Measurements from ENCODE around the gene MYH2. TPM values are rescaled to one million over a fixed set of nuclear protein-coding genes. Genes with fewer than 3 reads are reported as not detected.
"Not testable (repeated sequence)": the region's sequence is repeated elsewhere in the genome, so short reads cannot be mapped to it uniquely, and the experiment has no call there.

The MYH2 gene
- polyA plus RNA-seq, 3 donors from 2014 or later, result not detected

GRCh38 chr17:10543486-10543885 lies 6.0 kb downstream of the MYH2 start:
- H3K4me3 Mint-ChIP-seq, H3K36me3 Mint-ChIP-seq, DNase-seq: not testable (repeated sequence)

GRCh38 chr17:10541179-10541578 lies 8.3 kb downstream of the MYH2 start:
- H3K36me3 Mint-ChIP-seq; DNase-seq; H3K4me3 Mint-ChIP-seq; H3K27me3 Mint-ChIP-seq (ENCODE audit: low read depth in 3 of 3); H3K27ac Mint-ChIP-seq; H3K4me1 Mint-ChIP-seq: not testable (repeated sequence)
- H3K9me3 Mint-ChIP-seq, result peaks cover 3 to 25% (median 8%) of the 10 kb centered on the region in 6 donors

More at GRCh38 chr17:10543486-10543885, 6.0 kb downstream of the MYH2 start:
- not testable (repeated sequence) for H3K27me3 Mint-ChIP-seq (ENCODE audit: low read depth in 3 of 3); H3K27ac Mint-ChIP-seq; H3K4me1 Mint-ChIP-seq
- peaks cover 3 to 25% (median 7%) of the 10 kb centered on the region in 6 donors for H3K9me3 Mint-ChIP-seq

GRCh38 chr17:10532026-10532425 lies 17.4 kb downstream of the MYH2 start:
- H3K4me3 Mint-ChIP-seq, result no peak overlapping the region
- peaks cover 1 to 4% (median 2%) of the 10 kb centered on the region in 3 donors for H3K27me3 Mint-ChIP-seq (ENCODE audit: low read depth in 3 of 3)
- DNase-seq, result no peak
- H3K27ac Mint-ChIP-seq, result no peak overlapping the region
- no peaks in the 10 kb centered on the region for H3K4me1 Mint-ChIP-seq
- H3K36me3 Mint-ChIP-seq, result no peaks in the 10 kb centered on the region
- peaks cover 0 to 3% (median 0%) of the 10 kb centered on the region in 6 donors for H3K9me3 Mint-ChIP-seq

DNA sequence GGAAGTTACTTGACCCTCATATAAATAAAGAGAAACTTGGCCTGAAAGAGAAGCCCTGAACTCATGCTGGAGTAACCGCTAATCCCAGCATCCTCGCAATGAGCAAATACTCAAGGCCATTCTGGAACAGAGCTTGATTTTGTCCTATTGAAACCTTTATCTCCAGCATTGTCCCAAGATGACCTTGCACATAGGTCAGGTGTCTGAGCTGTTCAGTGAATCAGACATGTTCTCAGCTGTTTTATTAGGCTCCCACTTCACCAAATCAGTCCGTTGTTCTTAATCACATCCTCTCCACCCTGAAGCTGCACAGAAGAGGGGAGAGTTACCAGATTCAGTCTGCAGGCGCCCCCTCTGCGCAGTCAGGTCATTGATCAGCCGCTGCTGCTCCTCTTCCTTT lies 22.0 kb downstream of the MYH2 start:
- DNase-seq, result no peak
- Mint-ChIP-seq H3K36me3 (no peaks in the 10 kb centered on the region), H3K27ac (no peak overlapping the region), H3K27me3 (ENCODE audit: low read depth in 3 of 3) (peaks cover 3 to 5% (median 5%) of the 10 kb centered on the region in 3 donors), H3K4me1 (no peaks in the 10 kb centered on the region), H3K9me3 (peaks cover 0 to 3% (median 0%) of the 10 kb centered on the region in 6 donors), H3K4me3 (no peak overlapping the region)

DNA sequence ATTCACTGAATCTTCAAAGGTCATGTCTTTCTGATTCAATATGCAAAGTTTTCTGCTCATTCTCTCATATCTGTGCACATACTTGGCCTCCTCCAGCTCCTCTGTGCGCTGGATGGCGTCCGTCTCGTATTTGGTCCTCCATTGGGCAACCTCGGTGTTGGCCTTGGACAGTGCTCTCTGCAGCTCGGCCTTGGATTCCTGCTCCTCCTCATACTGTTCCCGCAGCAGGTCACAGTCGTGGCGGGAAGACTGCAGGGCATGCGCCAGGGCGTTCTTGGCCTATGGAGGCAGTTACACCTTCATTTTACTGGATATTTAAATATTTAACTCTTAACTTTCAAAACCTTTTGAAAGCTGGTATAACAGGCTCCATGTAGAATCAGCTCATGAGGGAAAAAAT lies 22.9 kb downstream of the MYH2 start:
- H3K27ac Mint-ChIP-seq, result no peak overlapping the region
- DNase-seq, result no peak
- no peaks in the 10 kb centered on the region for H3K4me1 Mint-ChIP-seq
- H3K4me3 Mint-ChIP-seq, result no peak overlapping the region
- no peaks in the 10 kb centered on the region for H3K36me3 Mint-ChIP-seq
- peaks cover 3 to 5% (median 5%) of the 10 kb centered on the region in 3 donors for H3K27me3 Mint-ChIP-seq (ENCODE audit: low read depth in 3 of 3)
- peaks cover 0 to 3% (median 0%) of the 10 kb centered on the region in 6 donors for H3K9me3 Mint-ChIP-seq

- DNase-seq, result no peak
- Mint-ChIP-seq H3K27me3 (ENCODE audit: low read depth in 3 of 3) (peaks cover 5 to 9% (median 7%) of the 10 kb centered on the region in 3 donors), H3K9me3 (no peaks in the 10 kb centered on the region), H3K36me3 (no peaks in the 10 kb centered on the region), H3K4me1 (no peaks in the 10 kb centered on the region), H3K27ac (no peak overlapping the region), H3K4me3 (no peak overlapping the region)
Measured at GRCh38 chr17:10523064-10523463, 26.4 kb downstream of the MYH2 start.

GRCh38 chr17:10521949-10522348 lies 27.5 kb downstream of the MYH2 start:
- no peaks in the 10 kb centered on the region for H3K9me3 Mint-ChIP-seq
- H3K27ac Mint-ChIP-seq, result no peak overlapping the region
- no peaks in the 10 kb centered on the region for H3K36me3 Mint-ChIP-seq
- H3K4me1 Mint-ChIP-seq, result no peaks in the 10 kb centered on the region
- H3K4me3 Mint-ChIP-seq, result no peak overlapping the region
- peaks cover 5 to 9% (median 7%) of the 10 kb centered on the region in 3 donors for H3K27me3 Mint-ChIP-seq (ENCODE audit: low read depth in 3 of 3)
- DNase-seq, result no peak

DNA sequence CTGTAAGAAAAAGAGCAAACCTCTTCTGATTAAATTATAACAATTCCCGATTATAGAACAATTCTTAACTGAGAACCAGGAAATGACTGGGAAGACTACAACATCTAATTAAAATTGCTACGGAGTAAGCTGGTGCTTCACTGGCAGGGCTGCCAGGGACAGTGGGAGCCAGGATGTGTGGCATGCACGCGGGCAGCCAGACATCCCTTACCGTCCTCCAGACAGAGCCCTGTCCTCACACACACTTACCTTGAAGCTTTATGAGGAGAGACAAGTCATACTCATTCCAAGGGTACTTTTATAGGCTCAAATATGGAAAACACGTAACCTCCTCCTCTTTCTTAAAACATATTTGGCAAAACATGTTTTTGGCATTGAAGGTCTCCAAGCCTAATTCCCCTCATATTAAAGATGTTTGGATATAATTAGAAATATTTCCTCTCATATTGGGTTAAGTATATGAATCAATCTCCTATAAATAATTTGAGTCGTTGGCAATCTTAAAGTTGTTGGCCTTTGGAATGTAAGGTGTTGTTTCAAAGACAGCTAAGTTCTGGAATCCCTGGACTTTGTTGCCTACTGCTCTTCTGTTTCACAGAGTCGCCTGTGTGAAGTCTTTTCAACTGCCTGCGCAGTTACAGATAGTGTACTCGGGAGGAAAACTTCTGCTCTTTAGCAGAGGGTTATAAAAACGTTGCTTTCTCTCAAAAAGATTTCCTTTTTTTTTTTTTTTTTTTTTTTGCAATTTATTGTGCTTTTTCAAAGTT lies 31.0 kb downstream of the MYH2 start, which contains the start of gene MYH1:
MYH1 (minus strand) TSS at position 272 of the 767 bp plus-strand sequence. CDS start 1,900 bp downstream, outside the sequence.
- no peak for DNase-seq
- Mint-ChIP-seq H3K27ac (no peak within 1 kb of the TSS), H3K9me3 (no peaks in the 10 kb centered on the region), H3K36me3 (no peaks in the 10 kb centered on the region), H3K27me3 (ENCODE audit: low read depth in 3 of 3) (peaks cover 0 to 10% (median 5%) of the 10 kb centered on the region in 3 donors), H3K4me3 (no peak within 1 kb of the TSS), H3K4me1 (no peaks in the 10 kb centered on the region)

DNA sequence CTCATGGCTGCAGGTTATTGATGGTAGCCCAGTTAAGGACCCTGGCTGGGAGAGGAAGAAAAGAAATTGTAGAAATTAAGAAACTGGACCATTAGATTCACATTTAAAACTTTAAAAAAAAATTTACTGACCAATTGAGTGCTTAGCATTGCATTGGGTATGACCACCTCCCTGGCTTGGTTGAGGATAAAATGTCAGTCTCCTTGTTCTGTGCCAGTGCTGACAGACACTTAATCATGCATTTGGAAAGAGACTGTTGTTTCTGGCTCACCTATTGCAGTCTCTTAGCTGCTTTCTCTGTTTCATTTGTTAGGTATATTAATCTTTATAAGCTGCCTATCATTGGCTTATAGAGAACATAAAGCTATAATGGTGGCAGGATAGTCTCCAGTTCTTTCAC lies 32.8 kb downstream of the MYH2 start:
- H3K27ac Mint-ChIP-seq, result no peak overlapping the region
- H3K36me3 Mint-ChIP-seq, result no peaks in the 10 kb centered on the region
- H3K4me1 Mint-ChIP-seq, result no peaks in the 10 kb centered on the region

DNA sequence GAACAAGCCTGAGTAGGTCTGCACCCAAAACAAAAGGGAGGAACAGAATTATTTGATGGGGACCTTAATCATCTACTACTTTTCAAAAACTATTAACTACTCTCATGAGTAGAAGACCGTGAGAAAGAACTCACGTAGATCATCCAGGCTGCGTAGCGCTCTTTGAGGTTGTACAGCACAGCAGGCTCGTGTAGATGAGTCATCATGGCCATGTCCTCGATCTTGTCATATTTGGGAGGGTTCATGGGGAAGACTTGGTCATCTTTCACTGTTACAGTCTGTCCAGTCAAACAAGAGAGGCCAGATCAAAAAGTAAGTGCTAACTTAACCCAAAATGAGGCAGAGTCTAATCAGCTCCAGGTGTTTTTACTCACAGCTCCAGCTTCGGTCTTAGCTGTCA lies 33.4 kb downstream of the MYH2 start:
- Mint-ChIP-seq H3K9me3 (no peaks in the 10 kb centered on the region), H3K27ac (no peak overlapping the region), H3K4me3 (no peak overlapping the region), H3K4me1 (no peaks in the 10 kb centered on the region), H3K36me3 (no peaks in the 10 kb centered on the region), H3K27me3 (ENCODE audit: low read depth in 3 of 3) (peaks cover 3 to 18% (median 3%) of the 10 kb centered on the region in 3 donors)
- no peak for DNase-seq

More for the DNA sequence above, 32.8 kb downstream of the MYH2 start:
- Mint-ChIP-seq H3K27me3 (ENCODE audit: low read depth in 3 of 3) (peaks cover 3 to 18% (median 3%) of the 10 kb centered on the region in 3 donors), H3K4me3 (no peak overlapping the region), H3K9me3 (no peaks in the 10 kb centered on the region)
- DNase-seq, result no peak

DNA sequence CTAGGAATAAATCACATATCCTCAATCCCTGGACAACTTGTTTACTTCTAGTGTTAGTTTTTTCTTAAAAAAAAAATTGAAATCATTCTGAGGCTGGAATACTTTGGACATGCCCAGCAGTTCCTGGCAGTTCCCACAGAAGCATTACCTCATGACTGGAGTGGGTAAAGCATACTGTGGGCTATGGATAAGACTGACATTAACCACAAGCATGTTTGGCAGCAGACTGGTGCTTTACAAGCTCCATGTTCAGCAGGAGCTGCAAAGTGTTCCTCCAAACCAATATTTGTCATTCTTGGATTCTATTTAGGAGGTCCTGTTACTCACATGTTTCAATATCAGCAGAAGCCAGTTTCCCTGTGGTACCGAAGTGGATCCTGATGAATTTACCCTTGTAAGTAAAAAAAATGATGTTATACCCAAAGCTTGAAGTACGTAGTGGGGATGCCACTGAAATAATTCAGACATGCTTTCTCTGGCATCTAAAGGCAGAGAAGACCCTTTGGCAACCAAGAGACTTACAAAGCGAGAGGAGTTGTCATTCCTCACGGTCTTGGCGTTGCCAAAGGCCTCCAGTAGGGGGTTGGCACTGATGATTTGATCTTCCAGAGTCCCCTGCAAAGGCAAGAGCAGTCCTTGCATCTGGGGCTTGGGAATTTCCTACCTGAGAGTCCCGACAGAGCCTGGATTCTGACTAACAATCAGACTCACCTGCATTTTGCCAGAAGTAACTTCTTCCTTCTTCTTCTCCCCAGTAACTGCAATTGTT lies 36.0 kb downstream of the MYH2 start:
- Mint-ChIP-seq H3K4me3 (no peak overlapping the region), H3K9me3 (no peaks in the 10 kb centered on the region), H3K27me3 (ENCODE audit: low read depth in 3 of 3) (peaks cover 0 to 14% (median 3%) of the 10 kb centered on the region in 3 donors), H3K27ac (no peak overlapping the region), H3K36me3 (no peaks in the 10 kb centered on the region), H3K4me1 (no peaks in the 10 kb centered on the region)
- no peak for DNase-seq

GRCh38 chr17:10512856-10513255 lies 36.6 kb downstream of the MYH2 start:
- no peaks in the 10 kb centered on the region for H3K36me3 Mint-ChIP-seq
- H3K4me1 Mint-ChIP-seq, result no peaks in the 10 kb centered on the region

GRCh38 chr17:10499950-10500349 lies 49.5 kb downstream of the MYH2 start:
- H3K27ac Mint-ChIP-seq, result no peak overlapping the region
- H3K4me3 Mint-ChIP-seq, result no peak overlapping the region
- H3K36me3 Mint-ChIP-seq, result no peaks in the 10 kb centered on the region
- H3K4me1 Mint-ChIP-seq, result no peaks in the 10 kb centered on the region
- peaks cover 0 to 12% (median 6%) of the 10 kb centered on the region in 3 donors for H3K27me3 Mint-ChIP-seq (ENCODE audit: low read depth in 3 of 3)
- H3K9me3 Mint-ChIP-seq, result peaks cover 0 to 5% (median 0%) of the 10 kb centered on the region in 6 donors
- no peak for DNase-seq

More at GRCh38 chr17:10512856-10513255, 36.6 kb downstream of the MYH2 start:
- no peak for DNase-seq
- Mint-ChIP-seq H3K4me3 (no peak overlapping the region), H3K27ac (no peak overlapping the region), H3K9me3 (no peaks in the 10 kb centered on the region), H3K27me3 (ENCODE audit: low read depth in 3 of 3) (peaks cover 0 to 14% (median 3%) of the 10 kb centered on the region in 3 donors)

- Mint-ChIP-seq H3K36me3 (peaks cover 0 to 4% (median 0%) of the 10 kb centered on the region in 3 donors), H3K9me3 (peaks cover 9 to 37% (median 30%) of the 10 kb centered on the region in 6 donors)
Measured at GRCh38 chr17:10492004-10492403, 57.5 kb downstream of the MYH2 start.

More at GRCh38 chr17:10492004-10492403, 57.5 kb downstream of the MYH2 start:
- Mint-ChIP-seq H3K27me3 (ENCODE audit: low read depth in 3 of 3) (peaks cover 4 to 14% (median 6%) of the 10 kb centered on the region in 3 donors), H3K4me3 (no peak overlapping the region), H3K27ac (no peak overlapping the region), H3K4me1 (no peaks in the 10 kb centered on the region)
- no peak for DNase-seq
